ENCODE data around the gene ADAMTS10.
A peak's percentile ranks its signal among the peaks of the same experiment; 100 is the strongest.
"Not testable (repeated sequence)": the region's sequence is repeated elsewhere in the genome, so short reads cannot be mapped to it uniquely, and the experiment has no call there.

ADAMTS10 gene

DNA sequence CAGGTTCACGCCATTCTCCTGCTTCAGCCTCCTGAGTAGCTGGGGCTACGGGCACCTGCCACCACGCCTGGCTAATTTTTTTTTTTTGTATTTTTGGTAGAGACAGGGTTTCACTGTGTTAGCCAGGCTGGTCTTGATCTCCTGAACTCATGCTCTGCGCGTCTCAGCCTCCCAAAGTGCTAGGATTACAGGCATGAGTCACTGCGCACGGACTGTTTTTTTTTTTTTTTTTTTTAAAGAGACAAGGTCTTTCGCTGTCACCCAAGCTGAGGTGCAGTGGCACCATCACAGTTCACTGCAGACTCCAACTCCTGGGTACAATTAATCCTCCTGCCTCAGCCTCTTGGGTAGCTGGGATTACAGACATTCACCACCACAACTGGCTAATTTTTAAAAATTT is 8.2 kb upstream of the ADAMTS10 start:
- in situ Hi-C loops (cut with HindIII; ENCODE audit: low pct_ligation_motif_present, low sequenced_read_pairs): no loop called here
- TF ChIP-seq, protein P1, sequence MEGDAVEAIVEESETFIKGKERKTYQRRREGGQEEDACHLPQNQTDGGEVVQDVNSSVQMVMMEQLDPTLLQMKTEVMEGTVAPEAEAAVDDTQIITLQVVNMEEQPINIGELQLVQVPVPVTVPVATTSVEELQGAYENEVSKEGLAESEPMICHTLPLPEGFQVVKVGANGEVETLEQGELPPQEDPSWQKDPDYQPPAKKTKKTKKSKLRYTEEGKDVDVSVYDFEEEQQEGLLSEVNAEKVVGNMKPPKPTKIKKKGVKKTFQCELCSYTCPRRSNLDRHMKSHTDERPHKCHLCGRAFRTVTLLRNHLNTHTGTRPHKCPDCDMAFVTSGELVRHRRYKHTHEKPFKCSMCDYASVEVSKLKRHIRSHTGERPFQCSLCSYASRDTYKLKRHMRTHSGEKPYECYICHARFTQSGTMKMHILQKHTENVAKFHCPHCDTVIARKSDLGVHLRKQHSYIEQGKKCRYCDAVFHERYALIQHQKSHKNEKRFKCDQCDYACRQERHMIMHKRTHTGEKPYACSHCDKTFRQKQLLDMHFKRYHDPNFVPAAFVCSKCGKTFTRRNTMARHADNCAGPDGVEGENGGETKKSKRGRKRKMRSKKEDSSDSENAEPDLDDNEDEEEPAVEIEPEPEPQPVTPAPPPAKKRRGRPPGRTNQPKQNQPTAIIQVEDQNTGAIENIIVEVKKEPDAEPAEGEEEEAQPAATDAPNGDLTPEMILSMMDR (IDR thresholded peaks at IDR 0.05; ENCODE audit: low read depth, low read length, missing control alignments): no peak
- no peak for DNase-seq
- Histone ChIP-seq H3K27me3 (replicated peaks) (no peaks in the 10 kb centered on the region), H3K36me3 (replicated peaks) (no peaks in the 10 kb centered on the region), H3K4me3 (ENCODE audit: low read depth, low read length) (no peak overlapping the region), H3K27ac (no peak overlapping the region)

DNA sequence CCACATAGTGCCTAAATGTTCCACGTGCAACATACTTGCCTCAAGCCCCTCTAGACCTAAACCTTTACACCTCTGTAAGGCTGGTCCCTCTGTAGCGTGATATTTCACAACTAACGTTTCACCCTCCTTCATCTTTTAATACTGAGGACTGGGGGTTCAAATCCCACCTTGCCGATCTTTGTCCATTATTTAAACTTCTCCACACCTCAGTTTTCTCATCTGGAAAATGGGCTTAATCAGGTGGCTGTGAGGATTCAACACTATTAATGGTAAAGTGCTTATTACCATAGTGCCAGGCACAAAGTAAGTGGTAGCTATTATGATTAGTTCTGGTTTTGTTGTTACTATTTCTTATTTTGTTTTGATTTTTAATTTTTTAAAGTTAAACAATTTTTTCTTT is 7.5 kb upstream of the ADAMTS10 start:
- TF ChIP-seq, protein P1 (IDR thresholded peaks at IDR 0.05; ENCODE audit: low read depth, low read length, missing control alignments): no peak
- Histone ChIP-seq H3K27ac (no peak overlapping the region), H3K4me3 (ENCODE audit: low read depth, low read length) (no peak overlapping the region), H3K27me3 (replicated peaks) (no peaks in the 10 kb centered on the region), H3K36me3 (replicated peaks) (no peaks in the 10 kb centered on the region)
- no peak for DNase-seq
- in situ Hi-C loops (cut with HindIII; ENCODE audit: low pct_ligation_motif_present, low sequenced_read_pairs): no loop called here

DNA sequence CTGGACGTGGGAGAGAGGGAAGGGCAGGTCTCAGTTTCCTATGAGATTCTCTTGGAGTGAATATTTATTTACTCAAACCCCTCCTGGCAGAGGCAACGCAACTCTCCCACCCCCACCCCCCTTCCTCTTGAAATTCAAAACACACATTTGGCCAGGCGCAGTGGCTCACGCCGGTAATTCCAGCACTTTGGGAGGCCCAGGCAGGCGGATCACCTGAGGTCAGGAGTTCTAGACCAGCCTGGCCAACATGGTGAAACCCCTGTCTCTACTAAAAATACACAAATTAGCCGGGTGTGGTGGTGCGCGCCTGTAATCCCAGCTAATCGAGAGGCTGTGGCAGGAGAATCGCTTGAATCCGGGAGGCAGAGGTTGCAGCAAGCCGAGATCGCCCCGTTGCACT is 6.8 kb upstream of the ADAMTS10 start:
- H3K4me3 ChIP-seq (ENCODE audit: low read depth, low read length); H3K36me3 ChIP-seq (replicated peaks); H3K27me3 ChIP-seq (replicated peaks); H3K27ac ChIP-seq; in situ Hi-C loops (cut with HindIII; ENCODE audit: low pct_ligation_motif_present, low sequenced_read_pairs); DNase-seq: not testable (repeated sequence)

DNA sequence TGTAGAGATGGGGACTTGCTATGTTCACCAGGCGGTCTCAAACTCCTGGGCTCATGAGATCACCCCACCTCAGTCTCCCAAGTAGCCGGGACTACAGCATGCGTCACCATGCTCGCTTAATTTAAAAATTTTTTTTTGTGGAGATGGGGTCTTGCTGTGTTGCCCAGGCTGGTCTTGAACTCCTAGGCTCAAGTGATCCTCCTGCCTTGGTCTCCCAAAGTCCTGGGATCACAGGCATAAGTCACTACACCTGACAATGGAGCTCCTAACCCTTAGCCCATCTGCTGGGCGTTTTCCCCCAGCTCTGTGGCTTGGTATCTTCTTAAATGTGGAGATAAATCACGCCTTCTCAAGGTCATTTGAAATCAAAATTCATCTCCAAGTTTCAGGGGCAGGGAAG is 6.3 kb upstream of the ADAMTS10 start:
- no peaks in the 10 kb centered on the region for H3K27me3 ChIP-seq (replicated peaks)
- no peaks in the 10 kb centered on the region for H3K36me3 ChIP-seq (replicated peaks)
- no peak overlapping the region for H3K27ac ChIP-seq
- TF ChIP-seq, protein P1 (IDR thresholded peaks at IDR 0.05; ENCODE audit: low read depth, low read length, missing control alignments): no peak
- no peak for DNase-seq
- no peak overlapping the region for H3K4me3 ChIP-seq (ENCODE audit: low read depth, low read length)
- in situ Hi-C loops (cut with HindIII; ENCODE audit: low pct_ligation_motif_present, low sequenced_read_pairs): no loop called here

DNA sequence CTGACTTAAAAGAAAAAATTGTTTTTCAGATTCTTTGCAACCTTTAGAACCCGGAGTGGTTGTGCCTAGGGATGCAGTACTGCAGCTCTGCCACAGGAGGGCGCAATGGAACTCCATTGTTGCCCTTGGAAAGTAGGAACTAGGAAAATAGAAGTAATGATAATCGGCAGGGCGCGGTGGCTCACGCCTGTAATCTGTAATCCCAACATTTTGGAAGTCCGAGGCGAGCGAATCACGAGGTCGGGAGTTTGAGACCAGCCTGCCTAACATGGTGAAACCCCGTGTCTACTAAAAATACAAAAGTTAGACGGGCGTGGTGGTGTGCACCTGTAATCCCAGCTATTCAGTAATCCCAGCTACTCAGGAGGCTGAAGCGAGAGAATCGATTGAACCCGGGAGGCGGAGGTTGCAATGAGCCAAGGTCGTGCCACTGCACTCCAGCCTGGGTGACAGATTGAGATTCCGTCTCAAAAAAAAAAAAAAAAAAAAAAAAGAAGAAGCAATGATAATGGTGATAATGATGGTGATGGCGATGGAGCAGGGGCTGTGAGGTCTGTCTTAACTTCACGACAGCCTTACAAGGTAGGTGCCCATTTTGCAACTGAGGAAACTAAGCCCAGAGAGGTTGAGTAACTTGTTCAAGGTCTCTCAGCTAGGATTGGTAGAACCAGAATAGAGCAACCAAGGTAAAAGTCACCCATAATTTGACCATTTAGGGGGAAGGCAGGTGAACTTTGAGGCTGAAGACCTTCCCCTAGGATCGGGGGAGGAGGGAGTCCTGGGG is 5.5 kb upstream of the ADAMTS10 start:
- Histone ChIP-seq H3K27me3 (replicated peaks) (no peaks in the 10 kb centered on the region), H3K36me3 (replicated peaks) (no peaks in the 10 kb centered on the region), H3K27ac (no peak overlapping the region), H3K4me3 (ENCODE audit: low read depth, low read length) (no peak overlapping the region)
- in situ Hi-C loops (cut with HindIII; ENCODE audit: low pct_ligation_motif_present, low sequenced_read_pairs): no loop called here
- TF ChIP-seq, protein P1 (IDR thresholded peaks at IDR 0.05; ENCODE audit: low read depth, low read length, missing control alignments): peak; percentile 99
- peak; percentile 73 for DNase-seq

DNA sequence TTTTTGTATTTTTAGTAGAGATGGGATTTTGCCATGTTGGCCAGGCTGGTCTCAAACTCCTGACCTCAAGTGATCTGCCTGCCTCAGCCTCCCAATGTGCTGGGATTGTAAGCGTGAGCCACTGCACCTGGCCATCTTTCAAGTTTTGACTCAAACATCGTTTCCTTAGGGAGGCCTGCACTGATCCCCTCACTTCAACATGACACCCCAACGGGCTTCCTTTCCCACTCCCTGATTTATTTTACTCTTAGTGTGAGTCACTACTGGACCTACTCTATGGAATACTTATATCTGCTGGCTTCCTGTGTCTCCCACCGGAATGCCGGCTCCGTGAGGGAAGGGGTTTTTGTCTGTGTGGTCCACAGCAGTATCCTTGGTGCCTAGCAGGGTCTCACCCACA is 4.5 kb upstream of the ADAMTS10 start:
- H3K36me3 ChIP-seq (replicated peaks): no peaks in the 10 kb centered on the region
- H3K4me3 ChIP-seq (ENCODE audit: low read depth, low read length): no peak overlapping the region
- no peak overlapping the region for H3K27ac ChIP-seq
- no peaks in the 10 kb centered on the region for H3K27me3 ChIP-seq (replicated peaks)
- TF ChIP-seq, protein P1 (IDR thresholded peaks at IDR 0.05; ENCODE audit: low read depth, low read length, missing control alignments): no peak
- DNase-seq: no peak
- in situ Hi-C loops (cut with HindIII; ENCODE audit: low pct_ligation_motif_present, low sequenced_read_pairs): no loop called here

All from brain microvascular endothelial cell (primary cell).